Erythroblast (primary cell): ENCODE data around the gene ZNF697.

Experiments used
- GATA1 ChIP-seq: IDR thresholded peaks from 2 replicates; pipeline ENCODE4 v1.6.1; 2011; ENCODE audit warnings: low read depth, mild to moderate bottlenecking, control low read depth, low read length, moderate library complexity
- POLR2A ChIP-seq: IDR thresholded peaks from 2 replicates; pipeline ENCODE4 v1.6.1; 2011; ENCODE audit warnings: mild to moderate bottlenecking, low read length

- no peak for TF ChIP-seq POLR2A
- no peak for TF ChIP-seq GATA1
Observed at GRCh38 chr1:119667173-119667572, 19.1 kb upstream of the ZNF697 start.
